ENCODE results near the gene CLIC1. TPM values are rescaled to one million over a fixed set of nuclear protein-coding genes. Genes with fewer than 3 reads are reported as not detected.

Gene CLIC1
- total RNA-seq, 1 experiment from 2014 or later = 1,071 TPM

DNA sequence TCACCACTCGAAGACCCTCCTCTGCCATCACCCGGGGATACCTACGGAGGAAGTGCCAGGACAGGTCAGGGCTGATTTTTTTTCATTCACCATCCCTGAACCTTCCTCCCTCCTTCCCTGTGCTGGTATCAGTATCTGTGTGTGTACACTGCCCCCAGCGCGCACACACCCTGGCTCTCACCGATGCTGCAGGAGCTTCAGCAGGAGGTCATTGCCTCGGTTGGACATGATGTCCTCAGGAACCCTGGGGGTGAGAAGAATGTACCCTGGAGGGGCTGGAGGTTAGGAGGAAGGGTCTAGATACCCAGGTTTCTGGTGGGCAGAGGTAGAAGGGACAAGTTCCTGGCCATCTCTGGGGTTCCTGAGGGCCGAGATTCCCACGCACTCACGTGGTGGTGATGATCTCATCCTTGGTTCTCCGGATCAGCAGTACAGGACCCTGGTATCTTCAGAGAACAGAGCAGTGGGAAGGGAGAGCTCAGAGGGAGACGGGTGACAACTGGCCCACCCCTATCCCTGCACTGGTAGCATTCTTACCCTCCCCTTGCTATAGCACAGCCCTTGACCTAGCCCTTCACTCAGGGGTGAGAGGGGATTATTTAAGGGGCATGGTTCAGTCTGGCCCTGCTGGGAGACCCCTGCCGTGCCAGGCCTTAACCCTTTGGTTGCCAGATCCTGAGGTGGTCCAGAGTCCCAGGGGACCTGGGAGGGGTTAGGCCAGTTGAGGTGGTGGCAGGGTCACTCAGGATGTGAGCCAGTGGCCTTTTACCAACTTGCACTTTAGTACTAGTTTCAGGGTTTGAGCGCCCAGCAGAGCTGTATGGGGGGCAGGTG is 48.3 kb downstream of the CLIC1 start:
- Histone ChIP-seq H3K9me3 (replicated peaks) (no peaks in the 10 kb centered on the region), H3K36me3 (peaks cover 57% of the 10 kb centered on the region), H3K4me3 (no peak overlapping the region), H3K27ac (no peak overlapping the region), H3K4me1 (replicated peaks) (no peaks in the 10 kb centered on the region), H3K27me3 (replicated peaks) (no peaks in the 10 kb centered on the region)
- no peak for DNase-seq (ENCODE audit: low read depth in 1 of 2, low spot score in 2 of 2)

DNA sequence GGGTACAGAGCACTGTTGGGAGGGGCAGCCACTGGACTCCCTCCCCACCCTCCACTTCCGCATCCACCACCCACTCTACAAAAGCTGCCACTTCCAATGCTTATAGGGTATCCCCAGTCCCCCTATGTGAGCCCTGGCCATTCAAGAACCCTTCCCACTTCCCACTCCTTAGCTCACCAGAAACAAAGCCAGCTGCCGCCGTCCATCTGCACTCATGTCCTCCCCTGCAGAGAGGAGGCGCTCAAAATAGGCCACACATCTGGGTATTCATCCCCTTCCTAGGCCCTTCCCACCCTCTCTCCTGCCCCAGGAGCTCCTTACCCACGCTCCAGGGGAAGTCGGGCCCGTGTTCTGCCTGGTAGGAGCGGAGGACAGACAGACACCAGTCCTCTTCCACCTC is 49.0 kb downstream of the CLIC1 start:
- no peak for DNase-seq (ENCODE audit: low read depth in 1 of 2, low spot score in 2 of 2)
- Histone ChIP-seq H3K9me3 (replicated peaks) (no peaks in the 10 kb centered on the region), H3K36me3 (peaks cover 52% of the 10 kb centered on the region), H3K4me1 (replicated peaks) (no peaks in the 10 kb centered on the region), H3K27ac (no peak overlapping the region), H3K27me3 (replicated peaks) (no peaks in the 10 kb centered on the region), H3K4me3 (no peak overlapping the region)

DNA sequence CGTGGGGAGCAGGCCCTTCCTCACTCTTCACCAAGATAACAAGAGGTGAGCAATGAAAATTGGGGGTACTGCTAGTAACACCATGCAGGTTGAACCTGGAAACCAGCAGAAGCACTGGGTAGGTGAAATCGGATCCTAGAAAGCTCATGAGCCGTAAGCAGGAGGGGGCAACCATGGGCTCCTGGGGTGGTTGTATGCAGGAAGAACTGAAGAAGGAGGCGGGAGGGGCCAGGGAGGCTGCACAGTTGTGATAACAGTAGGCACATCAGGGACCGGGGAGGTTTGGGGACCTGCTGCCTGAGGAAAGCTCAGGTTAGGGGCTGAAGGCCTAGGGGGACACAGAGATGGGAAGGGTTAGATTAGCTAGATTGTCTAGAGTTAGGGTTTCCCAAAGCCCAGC is 49.8 kb downstream of the CLIC1 start:
- Histone ChIP-seq H3K27ac (no peak overlapping the region), H3K27me3 (replicated peaks) (no peaks in the 10 kb centered on the region), H3K4me3 (no peak overlapping the region), H3K36me3 (peaks cover 45% of the 10 kb centered on the region), H3K9me3 (replicated peaks) (no peaks in the 10 kb centered on the region), H3K4me1 (replicated peaks) (peaks cover under 1% of the 10 kb centered on the region)
- DNase-seq (ENCODE audit: low read depth in 1 of 2, low spot score in 2 of 2) = no peak

DNA sequence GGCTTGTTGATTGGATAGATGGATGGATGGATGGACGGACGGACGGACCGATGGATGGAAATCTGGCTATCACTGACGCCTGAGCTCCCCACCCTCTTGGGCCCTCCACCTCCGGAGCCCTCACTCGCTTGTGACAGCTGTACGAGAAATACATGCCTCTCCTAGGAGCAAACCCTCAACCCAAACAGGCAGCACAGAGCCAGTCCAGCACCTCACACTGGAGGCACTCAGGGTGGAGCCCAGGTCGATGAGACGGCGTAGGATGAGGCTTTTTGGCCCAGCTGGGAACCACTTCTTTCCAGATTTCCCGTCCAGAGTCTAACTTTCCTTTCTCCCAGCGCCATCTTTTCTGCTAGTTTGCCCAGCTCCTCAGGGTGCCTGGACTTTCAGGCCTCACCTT is 52.7 kb downstream of the CLIC1 start:
- no peaks in the 10 kb centered on the region for H3K27me3 ChIP-seq (replicated peaks)
- H3K9me3 ChIP-seq (replicated peaks) = no peaks in the 10 kb centered on the region
- no peak for DNase-seq (ENCODE audit: low read depth in 1 of 2, low spot score in 2 of 2)
- H3K4me1 ChIP-seq (replicated peaks) = peaks cover 11% of the 10 kb centered on the region
- H3K36me3 ChIP-seq = peaks cover 26% of the 10 kb centered on the region
- H3K27ac ChIP-seq = no peak overlapping the region
- H3K4me3 ChIP-seq = no peak overlapping the region

DNA sequence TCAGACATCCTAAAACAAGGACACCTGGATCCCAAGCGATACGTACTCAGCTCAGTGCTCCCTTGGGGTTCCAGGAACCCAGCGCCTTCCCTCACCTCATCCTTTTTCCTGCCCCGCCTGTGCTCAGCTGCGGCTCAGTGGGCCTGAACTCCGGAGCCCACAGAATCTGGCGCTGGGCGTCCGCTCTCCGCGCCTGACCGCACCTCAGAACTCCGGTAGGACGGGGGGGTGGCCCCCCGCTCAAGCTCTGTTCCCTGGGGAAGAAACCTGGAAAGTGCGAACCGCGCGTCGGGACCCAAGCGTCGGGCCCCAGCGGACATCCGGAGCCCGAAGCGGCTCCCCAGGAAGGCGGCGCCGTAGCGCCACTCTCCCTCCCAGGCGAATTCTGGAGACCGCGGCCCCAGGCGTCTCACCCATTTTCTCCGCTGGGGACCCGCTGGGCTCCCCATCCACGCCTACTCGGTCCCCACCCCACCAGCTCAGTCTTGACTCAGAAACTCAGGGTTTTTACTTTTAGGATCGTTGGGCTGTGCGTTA is 55.1 kb downstream of the CLIC1 start:
- Histone ChIP-seq H3K36me3 (peaks cover 5% of the 10 kb centered on the region), H3K4me1 (replicated peaks) (peaks cover 11% of the 10 kb centered on the region), H3K27ac (no peak overlapping the region), H3K27me3 (replicated peaks) (no peaks in the 10 kb centered on the region), H3K9me3 (replicated peaks) (no peaks in the 10 kb centered on the region; the same call in 1 of the 2 replicates), H3K4me3 (peak overlapping the region; percentile 36)
- DNase-seq (ENCODE audit: low read depth in 1 of 2, low spot score in 2 of 2) = peak in 1 of 2 experiments; percentile 56

Other genes starting within 250 kb of the CLIC1 start
- gene MICB, start 238.4 kb downstream of the CLIC1 start, total RNA-seq (2014; rRNA removed; shearing (Covaris generic)) = 32.7 and 60.0 TPM in 2 replicates
- gene MCCD1, start 207.6 kb downstream of the CLIC1 start, total RNA-seq (2014; rRNA removed; shearing (Covaris generic)) = not detected in 2 replicates
- 399 and 467 TPM in 2 replicates for gene DDX39B, start 194.5 kb downstream of the CLIC1 start, total RNA-seq (2014; rRNA removed; shearing (Covaris generic))
- gene ATP6V1G2, start 189.9 kb downstream of the CLIC1 start, total RNA-seq (2014; rRNA removed; shearing (Covaris generic)) = 0.13 TPM in 1 of 2 replicates, not detected in the other
- gene NFKBIL1, start 188.9 kb downstream of the CLIC1 start, total RNA-seq (2014; rRNA removed; shearing (Covaris generic)) = 21.0 and 22.3 TPM in 2 replicates
- gene LTA, start 164.2 kb downstream of the CLIC1 start, total RNA-seq (2014; rRNA removed; shearing (Covaris generic)) = not detected in 2 replicates
- gene TNF, start 161.0 kb downstream of the CLIC1 start, total RNA-seq (2014; rRNA removed; shearing (Covaris generic)) = not detected in 2 replicates
- not detected in 2 replicates for gene LTB, start 154.1 kb downstream of the CLIC1 start, total RNA-seq (2014; rRNA removed; shearing (Covaris generic))
- not detected in 2 replicates for gene LST1, start 150.3 kb downstream of the CLIC1 start, total RNA-seq (2014; rRNA removed; shearing (Covaris generic))
- gene NCR3, start 143.5 kb downstream of the CLIC1 start, total RNA-seq (2014; rRNA removed; shearing (Covaris generic)) = not detected in 2 replicates
- gene AIF1, start 121.3 kb downstream of the CLIC1 start, total RNA-seq (2014; rRNA removed; shearing (Covaris generic)) = not detected in 2 replicates
- 36.1 and 68.6 TPM in 2 replicates for gene PRRC2A, start 115.8 kb downstream of the CLIC1 start, total RNA-seq (2014; rRNA removed; shearing (Covaris generic))
- 187 and 208 TPM in 2 replicates for gene BAG6, start 83.9 kb downstream of the CLIC1 start, total RNA-seq (2014; rRNA removed; shearing (Covaris generic))
- 0.75 and 1.1 TPM in 2 replicates for gene APOM, start 80.6 kb downstream of the CLIC1 start, total RNA-seq (2014; rRNA removed; shearing (Covaris generic))
- 21.1 and 23.7 TPM in 2 replicates for gene C6orf47, start 75.8 kb downstream of the CLIC1 start, total RNA-seq (2014; rRNA removed; shearing (Covaris generic))
- 8.0 and 13.5 TPM in 2 replicates for gene GPANK1, start 71.5 kb downstream of the CLIC1 start, total RNA-seq (2014; rRNA removed; shearing (Covaris generic))
- 270 and 293 TPM in 2 replicates for gene CSNK2B, start 70.5 kb downstream of the CLIC1 start, total RNA-seq (2014; rRNA removed; shearing (Covaris generic))
- gene LY6G5B, start 66.6 kb downstream of the CLIC1 start, total RNA-seq (2014; rRNA removed; shearing (Covaris generic)) = 0.19 and 1.6 TPM in 2 replicates
- gene LY6G5C, start 55.5 kb downstream of the CLIC1 start, total RNA-seq (2014; rRNA removed; shearing (Covaris generic)) = 1.6 TPM in 1 of 2 replicates, not detected in the other
- gene ABHD16A, start 33.2 kb downstream of the CLIC1 start, total RNA-seq (2014; rRNA removed; shearing (Covaris generic)) = 37.6 and 47.5 TPM in 2 replicates
- not detected in 2 replicates for gene LY6G6F, start 29.7 kb downstream of the CLIC1 start, total RNA-seq (2014; rRNA removed; shearing (Covaris generic))
- gene LY6G6D, start 21.2 kb downstream of the CLIC1 start, total RNA-seq (2014; rRNA removed; shearing (Covaris generic)) = not detected in 2 replicates
- not detected in 2 replicates for gene LY6G6C, start 14.8 kb downstream of the CLIC1 start, total RNA-seq (2014; rRNA removed; shearing (Covaris generic))
- gene MPIG6B, start 13.2 kb downstream of the CLIC1 start, total RNA-seq (2014; rRNA removed; shearing (Covaris generic)) = not detected in 2 replicates
- gene DDAH2, start 7.2 kb downstream of the CLIC1 start, total RNA-seq (2014; rRNA removed; shearing (Covaris generic)) = 80.0 and 128 TPM in 2 replicates
- 3.9 and 16.7 TPM in 2 replicates for gene MSH5, start 3.5 kb upstream of the CLIC1 start, total RNA-seq (2014; rRNA removed; shearing (Covaris generic))
- 1.4 TPM in 1 of 2 replicates, not detected in the other for gene SAPCD1, start 26.1 kb upstream of the CLIC1 start, total RNA-seq (2014; rRNA removed; shearing (Covaris generic))
- gene VWA7, start 40.8 kb upstream of the CLIC1 start, total RNA-seq (2014; rRNA removed; shearing (Covaris generic)) = not detected in 2 replicates
- gene VARS1, start 59.2 kb upstream of the CLIC1 start, total RNA-seq (2014; rRNA removed; shearing (Covaris generic)) = 23.1 and 39.5 TPM in 2 replicates
- gene LSM2, start 70.4 kb upstream of the CLIC1 start, total RNA-seq (2014; rRNA removed; shearing (Covaris generic)) = 72.6 and 89.4 TPM in 2 replicates
- 0.78 and 0.87 TPM in 2 replicates for gene HSPA1L, start 78.8 kb upstream of the CLIC1 start, total RNA-seq (2014; rRNA removed; shearing (Covaris generic))
- gene HSPA1A, start 79.0 kb upstream of the CLIC1 start, total RNA-seq (2014; rRNA removed; shearing (Covaris generic)) = 211 and 214 TPM in 2 replicates
- 218 and 257 TPM in 2 replicates for gene HSPA1B, start 91.2 kb upstream of the CLIC1 start, total RNA-seq (2014; rRNA removed; shearing (Covaris generic))
- 38.1 and 38.6 TPM in 2 replicates for gene NEU1, start 126.3 kb upstream of the CLIC1 start, total RNA-seq (2014; rRNA removed; shearing (Covaris generic))
- gene SLC44A4, start 142.5 kb upstream of the CLIC1 start, total RNA-seq (2014; rRNA removed; shearing (Covaris generic)) = not detected in 2 replicates
- 33.8 and 40.4 TPM in 2 replicates for gene EHMT2, start 161.2 kb upstream of the CLIC1 start, total RNA-seq (2014; rRNA removed; shearing (Covaris generic))
- gene ZBTB12, start 165.6 kb upstream of the CLIC1 start, total RNA-seq (2014; rRNA removed; shearing (Covaris generic)) = 0.53 and 2.0 TPM in 2 replicates
- 0.47 and 0.53 TPM in 2 replicates for gene C2, start 191.2 kb upstream of the CLIC1 start, total RNA-seq (2014; rRNA removed; shearing (Covaris generic))
- gene CFB, start 209.6 kb upstream of the CLIC1 start, total RNA-seq (2014; rRNA removed; shearing (Covaris generic)) = 0.50 and 0.58 TPM in 2 replicates
- 69.4 and 134 TPM in 2 replicates for gene NELFE, start 222.4 kb upstream of the CLIC1 start, total RNA-seq (2014; rRNA removed; shearing (Covaris generic))
- 34.5 and 35.5 TPM in 2 replicates for gene SKIC2, start 222.6 kb upstream of the CLIC1 start, total RNA-seq (2014; rRNA removed; shearing (Covaris generic))
- 13.1 and 17.4 TPM in 2 replicates for gene DXO, start 235.6 kb upstream of the CLIC1 start, total RNA-seq (2014; rRNA removed; shearing (Covaris generic))
- gene C4A, start 245.5 kb upstream of the CLIC1 start, total RNA-seq (2014; rRNA removed; shearing (Covaris generic)) = 0.47 and 1.4 TPM in 2 replicates

All from SJSA1 (cell line).